ENCODE results near the gene NLGN3.

- TF ChIP-seq POLR2A (IDR thresholded peaks at IDR 0.05) (no peak), POLR2AphosphoS5 (IDR thresholded peaks at IDR 0.05) (no peak)
Measured at GRCh38 chrX:71164071-71164470, 19.4 kb downstream of the NLGN3 start.
